ENCODE measurements around the gene TRIO. TPM values are rescaled to one million over a fixed set of nuclear protein-coding genes. Genes with fewer than 3 reads are reported as not detected.

Gene TRIO
- total RNA-seq, 5 donors from 2014 or later (not counting 1 experiment from before 2014, with no cell fraction given) = 6.2 to 31.1 (median 11.8) TPM

GRCh38 chr5:14167211-14167845 lies 24.2 kb downstream of the TRIO start:
- Histone ChIP-seq H3K4me3 (ENCODE audit: control insufficient read depth in 1 of 2, extremely low read depth in 1 of 2, low read length in 1 of 2) (no peak overlapping the region), H3K9me3 (no peaks in the 10 kb centered on the region), H3K4me1 (ENCODE audit: control insufficient read depth in 1 of 2, extremely low read depth in 1 of 2, insufficient read depth in 2 of 2, low read length in 2 of 2) (peaks cover 0 to 18% of the 10 kb centered on the region in 2 experiments), H3K27ac (ENCODE audit: low read length) (no peak overlapping the region), H3K36me3 (ENCODE audit: control insufficient read depth in 2 of 2, extremely low read depth in 1 of 2, insufficient read depth in 1 of 2, low read length in 1 of 2) (no peaks in the 10 kb centered on the region), H3K27me3 (replicated peaks in 1 of 2; ENCODE audit: control insufficient read depth in 2 of 2, extremely low read depth in 1 of 2, insufficient read depth in 2 of 2, low read length in 1 of 2) (peaks cover 0 to 3% of the 10 kb centered on the region in 2 experiments)
- peaks cover 5 to 9% (median 9%) of the 10 kb centered on the region in 3 donors for H3K4me1 Mint-ChIP-seq
- no peaks in the 10 kb centered on the region for H3K36me3 Mint-ChIP-seq
- H3K4me3 Mint-ChIP-seq = no peak overlapping the region
- ATAC-seq (replicated peaks in 1 of 4) (no peak), DNase-seq (no peak)
- ChIA-PET POLR2A (no interaction called here), CTCF (no interaction called here)
- no CpG with 5 or more reads among the region's 5 CpGs for WGBS (ENCODE audit: insufficient coverage)
- H3K27ac Mint-ChIP-seq = no peak overlapping the region
- H3K27me3 Mint-ChIP-seq = peaks cover 2 to 4% of the 10 kb centered on the region in 2 donors
- peaks cover 3 to 9% (median 9%) of the 10 kb centered on the region in 3 donors for H3K9me3 Mint-ChIP-seq

GRCh38 chr5:14168144-14168792 lies 25.1 kb downstream of the TRIO start:
- H3K4me3 ChIP-seq (ENCODE audit: control insufficient read depth in 1 of 2, extremely low read depth in 1 of 2, low read length in 1 of 2) = no peak overlapping the region
- no peaks in the 10 kb centered on the region for H3K9me3 ChIP-seq
- CTCF ChIA-PET = no interaction called here
- H3K36me3 ChIP-seq (ENCODE audit: control insufficient read depth in 2 of 2, extremely low read depth in 1 of 2, insufficient read depth in 1 of 2, low read length in 1 of 2) = no peaks in the 10 kb centered on the region
- Mint-ChIP-seq H3K27me3 (peaks cover 2 to 10% of the 10 kb centered on the region in 2 donors), H3K4me3 (no peak overlapping the region), H3K9me3 (peaks cover 3 to 9% (median 9%) of the 10 kb centered on the region in 3 donors), H3K27ac (no peak overlapping the region), H3K4me1 (peaks cover 5 to 14% (median 9%) of the 10 kb centered on the region in 3 donors), H3K36me3 (no peaks in the 10 kb centered on the region)
- peaks cover 0 to 20% of the 10 kb centered on the region in 2 experiments for H3K4me1 ChIP-seq (ENCODE audit: control insufficient read depth in 1 of 2, extremely low read depth in 1 of 2, insufficient read depth in 2 of 2, low read length in 2 of 2)
- DNase-seq (no peak), ATAC-seq (replicated peaks in 1 of 4) (no peak)
- POLR2A ChIA-PET = no interaction called here
- H3K27ac ChIP-seq (ENCODE audit: low read length) = no peak overlapping the region
- H3K27me3 ChIP-seq (replicated peaks in 1 of 2; ENCODE audit: control insufficient read depth in 2 of 2, extremely low read depth in 1 of 2, insufficient read depth in 2 of 2, low read length in 1 of 2) = peaks cover 0 to 3% of the 10 kb centered on the region in 2 experiments
- 75% methylated on average over 4 of the region's 6 CpGs for WGBS (ENCODE audit: insufficient coverage)

- Histone ChIP-seq H3K4me1 (ENCODE audit: control insufficient read depth in 1 of 2, extremely low read depth in 1 of 2, insufficient read depth in 2 of 2, low read length in 2 of 2) (peaks cover 0 to 24% of the 10 kb centered on the region in 2 experiments), H3K27ac (ENCODE audit: low read length) (no peak overlapping the region), H3K9me3 (no peaks in the 10 kb centered on the region), H3K36me3 (ENCODE audit: control insufficient read depth in 2 of 2, extremely low read depth in 1 of 2, insufficient read depth in 1 of 2, low read length in 1 of 2) (no peaks in the 10 kb centered on the region), H3K27me3 (replicated peaks in 1 of 2; ENCODE audit: control insufficient read depth in 2 of 2, extremely low read depth in 1 of 2, insufficient read depth in 2 of 2, low read length in 1 of 2) (peaks cover 0 to 4% of the 10 kb centered on the region in 2 experiments), H3K4me3 (ENCODE audit: control insufficient read depth in 1 of 2, extremely low read depth in 1 of 2, low read length in 1 of 2) (no peak overlapping the region)
- H3K36me3 Mint-ChIP-seq = no peaks in the 10 kb centered on the region
- H3K27me3 Mint-ChIP-seq = peaks cover 4 to 10% of the 10 kb centered on the region in 2 donors
- H3K27ac Mint-ChIP-seq = no peak overlapping the region
- 79% methylated on average over 4 of the region's 7 CpGs for WGBS (ENCODE audit: insufficient coverage)
- DNase-seq (no peak), ATAC-seq (replicated peaks in 1 of 4) (no peak)
- CTCF ChIA-PET = no interaction called here
- peaks cover 5 to 14% (median 9%) of the 10 kb centered on the region in 3 donors for H3K4me1 Mint-ChIP-seq
- H3K4me3 Mint-ChIP-seq = no peak overlapping the region
- POLR2A ChIA-PET = no interaction called here
- peaks cover 3 to 8% (median 8%) of the 10 kb centered on the region in 3 donors for H3K9me3 Mint-ChIP-seq
Observed at GRCh38 chr5:14168793-14169262, 25.7 kb downstream of the TRIO start.

GRCh38 chr5:14171046-14171445 lies 27.9 kb downstream of the TRIO start:
- H3K9me3 Mint-ChIP-seq = no peaks in the 10 kb centered on the region
- ChIA-PET POLR2A (no interaction called here), CTCF (no interaction called here)
- WGBS (ENCODE audit: insufficient coverage) = no CpG with 5 or more reads among the region's 4 CpGs
- Histone ChIP-seq H3K4me1 (ENCODE audit: control insufficient read depth in 1 of 2, extremely low read depth in 1 of 2, insufficient read depth in 2 of 2, low read length in 2 of 2) (peaks cover 0 to 24% of the 10 kb centered on the region in 2 experiments), H3K4me3 (ENCODE audit: control insufficient read depth in 1 of 2, extremely low read depth in 1 of 2, low read length in 1 of 2) (no peak overlapping the region), H3K9me3 (no peaks in the 10 kb centered on the region), H3K27me3 (replicated peaks in 1 of 2; ENCODE audit: control insufficient read depth in 2 of 2, extremely low read depth in 1 of 2, insufficient read depth in 2 of 2, low read length in 1 of 2) (peaks cover 0 to 11% of the 10 kb centered on the region in 2 experiments), H3K27ac (ENCODE audit: low read length) (no peak overlapping the region), H3K36me3 (ENCODE audit: control insufficient read depth in 2 of 2, extremely low read depth in 1 of 2, insufficient read depth in 1 of 2, low read length in 1 of 2) (no peaks in the 10 kb centered on the region)
- no peak for ATAC-seq (replicated peaks in 1 of 4)
- no peak for DNase-seq
- H3K27ac Mint-ChIP-seq = no peak overlapping the region
- H3K36me3 Mint-ChIP-seq = no peaks in the 10 kb centered on the region
- H3K4me3 Mint-ChIP-seq = no peak overlapping the region
- H3K27me3 Mint-ChIP-seq = peaks cover 7 to 14% of the 10 kb centered on the region in 2 donors
- peaks cover 10 to 16% (median 12%) of the 10 kb centered on the region in 3 donors for H3K4me1 Mint-ChIP-seq

- no peak for DNase-seq
- Histone ChIP-seq H3K4me3 (ENCODE audit: control insufficient read depth in 1 of 2, extremely low read depth in 1 of 2, low read length in 1 of 2) (no peak overlapping the region), H3K36me3 (ENCODE audit: control insufficient read depth in 2 of 2, extremely low read depth in 1 of 2, insufficient read depth in 1 of 2, low read length in 1 of 2) (no peaks in the 10 kb centered on the region), H3K27me3 (replicated peaks in 1 of 2; ENCODE audit: control insufficient read depth in 2 of 2, extremely low read depth in 1 of 2, insufficient read depth in 2 of 2, low read length in 1 of 2) (peaks cover 0 to 11% of the 10 kb centered on the region in 2 experiments), H3K27ac (ENCODE audit: low read length) (no peak overlapping the region), H3K9me3 (no peaks in the 10 kb centered on the region), H3K4me1 (ENCODE audit: control insufficient read depth in 1 of 2, extremely low read depth in 1 of 2, insufficient read depth in 2 of 2, low read length in 2 of 2) (peaks cover 0 to 24% of the 10 kb centered on the region in 2 experiments)
- Mint-ChIP-seq H3K9me3 (no peaks in the 10 kb centered on the region), H3K27ac (no peak overlapping the region), H3K27me3 (peaks cover 7 to 14% of the 10 kb centered on the region in 2 donors), H3K4me1 (peaks cover 10 to 16% (median 12%) of the 10 kb centered on the region in 3 donors), H3K36me3 (no peaks in the 10 kb centered on the region), H3K4me3 (no peak overlapping the region)
- CTCF ChIA-PET = no interaction called here
- 52% methylated on average over 3 of the region's 3 CpGs for WGBS (ENCODE audit: insufficient coverage)
- POLR2A ChIA-PET = no interaction called here
- ATAC-seq (replicated peaks in 1 of 4) = no peak
Observed at GRCh38 chr5:14171621-14172020, 28.5 kb downstream of the TRIO start.

GRCh38 chr5:14172149-14172795 lies 29.1 kb downstream of the TRIO start:
- CTCF ChIA-PET = no interaction called here
- 74% methylated on average over 4 of the region's 5 CpGs for WGBS (ENCODE audit: insufficient coverage)
- H3K4me3 Mint-ChIP-seq = no peak overlapping the region
- Histone ChIP-seq H3K9me3 (no peaks in the 10 kb centered on the region), H3K27me3 (replicated peaks in 1 of 2; ENCODE audit: control insufficient read depth in 2 of 2, extremely low read depth in 1 of 2, insufficient read depth in 2 of 2, low read length in 1 of 2) (peaks cover 0 to 11% of the 10 kb centered on the region in 2 experiments), H3K27ac (ENCODE audit: low read length) (no peak overlapping the region), H3K36me3 (ENCODE audit: control insufficient read depth in 2 of 2, extremely low read depth in 1 of 2, insufficient read depth in 1 of 2, low read length in 1 of 2) (no peaks in the 10 kb centered on the region), H3K4me3 (ENCODE audit: control insufficient read depth in 1 of 2, extremely low read depth in 1 of 2, low read length in 1 of 2) (no peak overlapping the region), H3K4me1 (ENCODE audit: control insufficient read depth in 1 of 2, extremely low read depth in 1 of 2, insufficient read depth in 2 of 2, low read length in 2 of 2) (peaks cover 0 to 24% of the 10 kb centered on the region in 2 experiments)
- H3K36me3 Mint-ChIP-seq = no peaks in the 10 kb centered on the region
- H3K4me1 Mint-ChIP-seq = peaks cover 10 to 16% (median 12%) of the 10 kb centered on the region in 3 donors
- ATAC-seq (replicated peaks in 1 of 4) (no peak), DNase-seq (no peak)
- peaks cover 9 to 14% of the 10 kb centered on the region in 2 donors for H3K27me3 Mint-ChIP-seq
- no peak overlapping the region for H3K27ac Mint-ChIP-seq
- H3K9me3 Mint-ChIP-seq = no peaks in the 10 kb centered on the region
- POLR2A ChIA-PET = interaction anchor here in 1 of 2 donors (0.9 kb wide), 1 partner anchor 39 kb away, joined by 10 read pairs; no protein-coding TSS in a partner anchor

All from T-cell (primary cell).